Measurements from ENCODE around the gene CTXND1. TPM values are rescaled to one million over a fixed set of nuclear protein-coding genes. Genes with fewer than 3 reads are reported as not detected.

CTXND1 gene
- total RNA-seq, 6 experiments from 2014 or later, result 2.7 to 10.1 (median 4.5) TPM

GRCh38 chr15:80154336-80154735 lies 97.7 kb downstream of the CTXND1 start:
- peaks cover 0 to 75% (median 30%) of the 10 kb centered on the region in 4 donors for H3K4me1 ChIP-seq
- peak; percentile 80 for TF ChIP-seq POLR2A (IDR thresholded peaks at IDR 0.05)
- TF ChIP-seq CTCF (IDR thresholded peaks at IDR 0.05), result no peak
- DNase-seq (peak; percentile 65 to 91 (median 87)), ATAC-seq (peak; percentile 48 to 58 (median 56))
- peak overlapping the region; percentile 62 to 77 (median 73) for H3K4me3 ChIP-seq
- WGBS (ENCODE audit: insufficient coverage, low coverage, low lambda C conversion rate, missing lambda C conversion rate), result 47% methylated on average over 2 of the region's 6 CpGs
- no peaks in the 10 kb centered on the region for H3K27me3 ChIP-seq
- no peaks in the 10 kb centered on the region for H3K9me3 ChIP-seq
- H3K27ac ChIP-seq, result peak overlapping the region in 2 of 3 donors; percentile 62 to 71
- peaks cover 0 to 14% (median under 1%) of the 10 kb centered on the region in 4 donors for H3K36me3 ChIP-seq
- intact Hi-C loops (cut with DNase I), result no loop called here

- H3K36me3 ChIP-seq, result peaks cover 0 to 10% (median 0%) of the 10 kb centered on the region in 4 donors
- no peak for TF ChIP-seq POLR2A (IDR thresholded peaks at IDR 0.05)
- no peak for TF ChIP-seq CTCF (IDR thresholded peaks at IDR 0.05)
- ATAC-seq (no peak), DNase-seq (no peak)
- no peaks in the 10 kb centered on the region for H3K9me3 ChIP-seq
- H3K4me1 ChIP-seq, result peaks cover 0 to 75% (median 28%) of the 10 kb centered on the region in 4 donors
- H3K27ac ChIP-seq, result peak overlapping the region in 2 of 3 donors; percentile 62 to 71
- H3K27me3 ChIP-seq, result no peaks in the 10 kb centered on the region
- H3K4me3 ChIP-seq, result peak overlapping the region; percentile 62 to 77 (median 73)
- WGBS (ENCODE audit: insufficient coverage, low coverage, low lambda C conversion rate, missing lambda C conversion rate), result 27% methylated on average over 4 of the region's 4 CpGs
- intact Hi-C loops (cut with DNase I), result no loop called here
Observed at GRCh38 chr15:80153900-80154299, 98.1 kb downstream of the CTXND1 start.

GRCh38 chr15:80152896-80153876 lies 98.8 kb downstream of the CTXND1 start, which contains the start of gene FAH:
Gene FAH, plus strand, starts transcription at chr15:80152999. Its CDS starts 56 bp downstream, at chr15:80153055.
- TF ChIP-seq POLR2A (IDR thresholded peaks at IDR 0.05) (peak; percentile 79), CTCF (IDR thresholded peaks at IDR 0.05) (no peak)
- ATAC-seq (peak; percentile 75 to 85 (median 79)), DNase-seq (no peak)
- intact Hi-C loops (cut with DNase I), result no loop called here
- Histone ChIP-seq H3K4me1 (peaks cover 0 to 71% (median 26%) of the 10 kb centered on the region in 4 donors), H3K4me3 (peak within 1 kb of the TSS; percentile 62 to 77 (median 73)), H3K27me3 (no peaks in the 10 kb centered on the region), H3K9me3 (no peaks in the 10 kb centered on the region), H3K36me3 (peaks cover 0 to 2% (median 0%) of the 10 kb centered on the region in 4 donors), H3K27ac (peak within 1 kb of the TSS; percentile 40 to 71 (median 66))
- under 1% methylated on average over 31 of the region's 45 CpGs for WGBS (ENCODE audit: insufficient coverage, low coverage, low lambda C conversion rate, missing lambda C conversion rate)

- Histone ChIP-seq H3K27me3 (no peaks in the 10 kb centered on the region), H3K36me3 (no peaks in the 10 kb centered on the region), H3K9me3 (no peaks in the 10 kb centered on the region), H3K27ac (peak overlapping the region; percentile 40 to 71 (median 66)), H3K4me1 (peaks cover 0 to 63% (median 22%) of the 10 kb centered on the region in 4 donors), H3K4me3 (peak overlapping the region; percentile 62 to 77 (median 73))
- TF ChIP-seq POLR2A (IDR thresholded peaks at IDR 0.05) (peak; percentile 79), CTCF (IDR thresholded peaks at IDR 0.05) (no peak)
- intact Hi-C loops (cut with DNase I), result no loop called here
- 2% methylated on average over 28 of the region's 41 CpGs for WGBS (ENCODE audit: insufficient coverage, low coverage, low lambda C conversion rate, missing lambda C conversion rate)
- DNase-seq, result peak; percentile 97 to 100 (median 99)
- ATAC-seq, result peak; percentile 77 to 89 (median 80)
Observed at GRCh38 chr15:80152180-80152895, 99.7 kb downstream of the CTXND1 start.

All from right lobe of liver (tissue), 6 donors.